ENCODE measurements around the gene SMIM38. TPM values are rescaled to one million over a fixed set of nuclear protein-coding genes. Genes with fewer than 3 reads are reported as not detected.

The SMIM38 gene
- total RNA-seq, 3 donors from 2014 or later = 0.32 to 2.6 (median 1.6) TPM

GRCh38 chr11:69150175-69150574, 5.6 kb upstream of the SMIM38 start:
- DNase-seq (ENCODE audit: low spot score in 2 of 2) = no peak
- Histone ChIP-seq H3K27me3 (no peaks in the 10 kb centered on the region), H3K4me3 (no peak overlapping the region), H3K4me1 (no peaks in the 10 kb centered on the region), H3K36me3 (no peaks in the 10 kb centered on the region), H3K9me3 (peaks cover 16 to 26% of the 10 kb centered on the region in 2 donors), H3K27ac (no peak overlapping the region)
- intact Hi-C loops (cut with DNase I; ENCODE audit: low total_unique reads) = no loop called here
- TF ChIP-seq, protein P1, sequence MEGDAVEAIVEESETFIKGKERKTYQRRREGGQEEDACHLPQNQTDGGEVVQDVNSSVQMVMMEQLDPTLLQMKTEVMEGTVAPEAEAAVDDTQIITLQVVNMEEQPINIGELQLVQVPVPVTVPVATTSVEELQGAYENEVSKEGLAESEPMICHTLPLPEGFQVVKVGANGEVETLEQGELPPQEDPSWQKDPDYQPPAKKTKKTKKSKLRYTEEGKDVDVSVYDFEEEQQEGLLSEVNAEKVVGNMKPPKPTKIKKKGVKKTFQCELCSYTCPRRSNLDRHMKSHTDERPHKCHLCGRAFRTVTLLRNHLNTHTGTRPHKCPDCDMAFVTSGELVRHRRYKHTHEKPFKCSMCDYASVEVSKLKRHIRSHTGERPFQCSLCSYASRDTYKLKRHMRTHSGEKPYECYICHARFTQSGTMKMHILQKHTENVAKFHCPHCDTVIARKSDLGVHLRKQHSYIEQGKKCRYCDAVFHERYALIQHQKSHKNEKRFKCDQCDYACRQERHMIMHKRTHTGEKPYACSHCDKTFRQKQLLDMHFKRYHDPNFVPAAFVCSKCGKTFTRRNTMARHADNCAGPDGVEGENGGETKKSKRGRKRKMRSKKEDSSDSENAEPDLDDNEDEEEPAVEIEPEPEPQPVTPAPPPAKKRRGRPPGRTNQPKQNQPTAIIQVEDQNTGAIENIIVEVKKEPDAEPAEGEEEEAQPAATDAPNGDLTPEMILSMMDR (IDR thresholded peaks at IDR 0.05) = no peak
- TF ChIP-seq POLR2A (IDR thresholded peaks at IDR 0.05) (no peak), POLR2AphosphoS5 (IDR thresholded peaks at IDR 0.05) (no peak)

- DNase-seq (ENCODE audit: low spot score in 2 of 2) = no peak
- no peaks in the 10 kb centered on the region for H3K4me1 ChIP-seq
- H3K9me3 ChIP-seq = peaks cover 6 to 9% of the 10 kb centered on the region in 2 donors
- intact Hi-C loops (cut with DNase I; ENCODE audit: low total_unique reads) = no loop called here
- TF ChIP-seq, protein P1 (IDR thresholded peaks at IDR 0.05) = no peak
- TF ChIP-seq POLR2A (IDR thresholded peaks at IDR 0.05) (no peak), POLR2AphosphoS5 (IDR thresholded peaks at IDR 0.05) (no peak)
- no peak overlapping the region for H3K27ac ChIP-seq
- no peaks in the 10 kb centered on the region for H3K27me3 ChIP-seq
- H3K4me3 ChIP-seq = no peak overlapping the region
- no peaks in the 10 kb centered on the region for H3K36me3 ChIP-seq
Measured at GRCh38 chr11:69151836-69152235, 3.9 kb upstream of the SMIM38 start.

DNA sequence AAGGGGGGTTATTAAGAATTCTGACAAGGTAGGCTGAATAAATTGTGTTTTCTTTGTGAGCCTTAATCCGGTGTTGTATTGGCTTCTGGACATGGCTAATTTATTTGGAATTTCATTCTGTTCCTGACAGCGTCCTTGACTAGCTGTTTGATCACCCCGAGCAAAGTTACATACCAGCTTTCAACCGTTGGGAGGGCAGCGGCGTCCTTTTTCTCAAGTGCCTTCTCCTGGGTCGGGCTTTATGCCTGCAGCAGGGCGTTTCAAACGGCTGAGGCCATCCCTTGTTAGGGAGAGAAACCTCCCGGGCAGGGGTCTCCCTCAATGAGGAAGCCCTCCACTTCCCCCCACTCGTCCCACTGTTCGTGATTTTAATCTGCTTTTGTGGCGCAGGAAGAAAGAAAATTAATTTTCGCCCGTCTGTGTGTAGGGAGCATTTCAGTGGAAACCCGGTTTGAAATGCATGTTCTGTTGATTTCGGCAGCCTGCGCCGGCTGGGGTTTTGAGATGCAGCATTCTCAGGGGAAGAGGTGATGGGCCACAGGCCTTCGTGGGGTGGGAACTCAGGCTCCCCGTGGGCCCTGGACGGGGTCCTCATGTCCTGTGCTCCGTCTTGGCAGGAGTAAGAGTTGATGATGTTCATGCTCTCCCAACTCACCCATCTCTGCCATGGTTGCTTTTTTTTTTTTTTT, 2.9 kb upstream of the SMIM38 start:
- H3K4me3 ChIP-seq = no peak overlapping the region
- H3K4me1 ChIP-seq = peaks cover 0 to 8% of the 10 kb centered on the region in 2 donors
- H3K36me3 ChIP-seq = no peaks in the 10 kb centered on the region
- intact Hi-C loops (cut with DNase I; ENCODE audit: low total_unique reads) = no loop called here
- H3K27me3 ChIP-seq = no peaks in the 10 kb centered on the region
- TF ChIP-seq, protein P1 (IDR thresholded peaks at IDR 0.05) = no peak
- no peak for TF ChIP-seq POLR2AphosphoS5 (IDR thresholded peaks at IDR 0.05)
- no peak for TF ChIP-seq POLR2A (IDR thresholded peaks at IDR 0.05)
- DNase-seq (ENCODE audit: low spot score in 2 of 2) = no peak
- H3K27ac ChIP-seq = no peak overlapping the region
- H3K9me3 ChIP-seq = peaks cover 0 to 4% of the 10 kb centered on the region in 2 donors

- Histone ChIP-seq H3K27me3 (no peaks in the 10 kb centered on the region), H3K9me3 (peaks cover 0 to 4% of the 10 kb centered on the region in 2 donors), H3K4me3 (no peak overlapping the region), H3K27ac (no peak overlapping the region), H3K4me1 (peaks cover 0 to 8% of the 10 kb centered on the region in 2 donors), H3K36me3 (no peaks in the 10 kb centered on the region)
- TF ChIP-seq, protein P1 (IDR thresholded peaks at IDR 0.05) = no peak
- no peak for TF ChIP-seq POLR2AphosphoS5 (IDR thresholded peaks at IDR 0.05)
- no peak for TF ChIP-seq POLR2A (IDR thresholded peaks at IDR 0.05)
- DNase-seq (ENCODE audit: low spot score in 2 of 2) = no peak
- intact Hi-C loops (cut with DNase I; ENCODE audit: low total_unique reads) = no loop called here
Measured at GRCh38 chr11:69153661-69154060, 2.1 kb upstream of the SMIM38 start.

- Histone ChIP-seq H3K4me1 (peaks cover 0 to 8% of the 10 kb centered on the region in 2 donors), H3K4me3 (no peak overlapping the region), H3K27me3 (no peaks in the 10 kb centered on the region), H3K9me3 (peaks cover 0 to 4% of the 10 kb centered on the region in 2 donors), H3K27ac (no peak overlapping the region), H3K36me3 (no peaks in the 10 kb centered on the region)
- TF ChIP-seq, protein P1 (IDR thresholded peaks at IDR 0.05) = no peak
- TF ChIP-seq POLR2AphosphoS5 (IDR thresholded peaks at IDR 0.05) (no peak), POLR2A (IDR thresholded peaks at IDR 0.05) (no peak)
- intact Hi-C loops (cut with DNase I; ENCODE audit: low total_unique reads) = no loop called here
- DNase-seq (ENCODE audit: low spot score in 2 of 2) = no peak
Measured at GRCh38 chr11:69154211-69154913, 1.4 kb upstream of the SMIM38 start.

Data from breast epithelium (tissue), 4 donors.